Mesodermal cell (in vitro differentiated cells): ENCODE results near the gene RASAL2.
"Not testable (repeated sequence)": the region's sequence is repeated elsewhere in the genome, so short reads cannot be mapped to it uniquely, and the experiment has no call there.

Experiments used
- H3K27ac ChIP-seq: 2 replicates; pipeline ENCODE4 v1.7.0; 2013; ENCODE audit warnings: mild to moderate bottlenecking, low read depth, low read length, moderate library complexity; ENCODE audit not compliant: severe bottlenecking
- H3K36me3 ChIP-seq: 2 replicates; pipeline ENCODE4 v1.7.1; 2013; ENCODE audit warnings: mild to moderate bottlenecking, low read length, moderate library complexity; ENCODE audit not compliant: control insufficient read depth, insufficient read depth
- H3K4me1 ChIP-seq: one replicate; pipeline ENCODE4 v1.7.1; 2013; ENCODE audit warnings: mild to moderate bottlenecking, low read length; ENCODE audit not compliant: insufficient read depth, control insufficient read depth, poor library complexity, severe bottlenecking
- H3K4me3 ChIP-seq: 2 replicates; pipeline ENCODE4 v1.7.0; 2013; ENCODE audit warnings: low read length, control low read depth, mild to moderate bottlenecking; ENCODE audit not compliant: insufficient read depth, poor library complexity, severe bottlenecking; ENCODE audit errors: extremely low read depth
- H3K9me3 ChIP-seq: 2 replicates; pipeline ENCODE4 v1.7.1; 2013; ENCODE audit warnings: mild to moderate bottlenecking, low read length, moderate library complexity; ENCODE audit not compliant: control insufficient read depth
- WGBS, 2 experiments: methylation state at CpG; one replicate each; pipeline ENCODE4 v1.1.5; 2013; ENCODE audit warnings: missing lambda C conversion rate in 2 of 2; ENCODE audit not compliant: insufficient coverage in 2 of 2; 5-methylcytosine and 5-hydroxymethylcytosine counted together

The RASAL2 gene

GRCh38 chr1:178376008-178376407, 282.1 kb downstream of the RASAL2 start:
- H3K27ac ChIP-seq: no peak overlapping the region
- H3K36me3 ChIP-seq: no peaks in the 10 kb centered on the region
- H3K4me1 ChIP-seq: peaks cover 25% of the 10 kb centered on the region
- WGBS, 2 experiments: 74 to 79% methylated on average over 2 of the region's 2 CpGs
- H3K9me3 ChIP-seq: no peaks in the 10 kb centered on the region
- no peak overlapping the region for H3K4me3 ChIP-seq

- Histone ChIP-seq H3K9me3 (no peaks in the 10 kb centered on the region), H3K27ac (no peak overlapping the region), H3K4me1 (no peaks in the 10 kb centered on the region), H3K4me3 (no peak overlapping the region), H3K36me3 (no peaks in the 10 kb centered on the region)
- 42 to 63% methylated on average over 10 to 12 of the region's 14 CpGs for WGBS, 2 experiments
Observed at GRCh38 chr1:178379807-178380206, 285.9 kb downstream of the RASAL2 start.

GRCh38 chr1:178382372-178382771, 288.5 kb downstream of the RASAL2 start:
- H3K36me3 ChIP-seq: no peaks in the 10 kb centered on the region
- no peaks in the 10 kb centered on the region for H3K9me3 ChIP-seq
- H3K4me1 ChIP-seq: no peaks in the 10 kb centered on the region
- WGBS, 2 experiments: no CpG with 5 or more reads among the region's 1 CpG
- no peak overlapping the region for H3K27ac ChIP-seq
- no peak overlapping the region for H3K4me3 ChIP-seq

GRCh38 chr1:178385662-178386061, 291.8 kb downstream of the RASAL2 start:
- WGBS, 2 experiments: 80 to 92% methylated on average over 1 of the region's 1 CpG
- Histone ChIP-seq H3K9me3 (no peaks in the 10 kb centered on the region), H3K4me3 (no peak overlapping the region), H3K36me3 (no peaks in the 10 kb centered on the region), H3K4me1 (peaks cover 17% of the 10 kb centered on the region), H3K27ac (no peak overlapping the region)

- 56 to 70% methylated on average over 3 to 4 of the region's 6 CpGs for WGBS, 2 experiments
- H3K4me1 ChIP-seq: peaks cover 17% of the 10 kb centered on the region
- H3K9me3 ChIP-seq: no peaks in the 10 kb centered on the region
- H3K27ac ChIP-seq: peak overlapping the region; percentile 76
- H3K36me3 ChIP-seq: no peaks in the 10 kb centered on the region
- no peak overlapping the region for H3K4me3 ChIP-seq
Observed at GRCh38 chr1:178388418-178389145, 294.7 kb downstream of the RASAL2 start.

GRCh38 chr1:178389441-178389840, 295.5 kb downstream of the RASAL2 start:
- no peaks in the 10 kb centered on the region for H3K36me3 ChIP-seq
- H3K4me3 ChIP-seq: no peak overlapping the region
- no peaks in the 10 kb centered on the region for H3K9me3 ChIP-seq
- no peak overlapping the region for H3K27ac ChIP-seq
- peaks cover 17% of the 10 kb centered on the region for H3K4me1 ChIP-seq

- not testable (repeated sequence) for H3K4me3 ChIP-seq, H3K27ac ChIP-seq, H3K9me3 ChIP-seq, H3K36me3 ChIP-seq
- peaks cover 17% of the 10 kb centered on the region for H3K4me1 ChIP-seq
- 92 to 93% methylated on average over 2 to 6 of the region's 8 CpGs for WGBS, 2 experiments
Observed at GRCh38 chr1:178390280-178390679, 296.4 kb downstream of the RASAL2 start.

- peaks cover 11% of the 10 kb centered on the region for H3K4me1 ChIP-seq
- no peak overlapping the region for H3K4me3 ChIP-seq
- WGBS, 2 experiments: 86 to 92% methylated on average over 6 to 7 of the region's 10 CpGs
- no peaks in the 10 kb centered on the region for H3K36me3 ChIP-seq
- no peak overlapping the region for H3K27ac ChIP-seq
- no peaks in the 10 kb centered on the region for H3K9me3 ChIP-seq
Observed at GRCh38 chr1:178393370-178393769, 299.5 kb downstream of the RASAL2 start.

- H3K9me3 ChIP-seq: no peaks in the 10 kb centered on the region
- H3K27ac ChIP-seq: no peak overlapping the region
- H3K4me3 ChIP-seq: no peak overlapping the region
- no peaks in the 10 kb centered on the region for H3K4me1 ChIP-seq
- no peaks in the 10 kb centered on the region for H3K36me3 ChIP-seq
Observed at GRCh38 chr1:178396789-178397188, 302.9 kb downstream of the RASAL2 start.

- no peaks in the 10 kb centered on the region for H3K9me3 ChIP-seq
- no peak overlapping the region for H3K27ac ChIP-seq
- 70 to 100% methylated on average over 1 of the region's 2 CpGs for WGBS, 2 experiments
- H3K4me3 ChIP-seq: no peak overlapping the region
- no peaks in the 10 kb centered on the region for H3K4me1 ChIP-seq
- H3K36me3 ChIP-seq: no peaks in the 10 kb centered on the region
Observed at GRCh38 chr1:178397678-178398077, 303.8 kb downstream of the RASAL2 start.

GRCh38 chr1:178399177-178399728, 305.3 kb downstream of the RASAL2 start:
- Histone ChIP-seq H3K36me3 (no peaks in the 10 kb centered on the region), H3K4me1 (no peaks in the 10 kb centered on the region), H3K4me3 (no peak overlapping the region), H3K27ac (no peak overlapping the region), H3K9me3 (no peaks in the 10 kb centered on the region)
- WGBS, 2 experiments: 80 to 100% methylated on average over 1 to 4 of the region's 4 CpGs
